Measurements from ENCODE around the gene ZDBF2. TPM values are rescaled to one million over a fixed set of nuclear protein-coding genes. Genes with fewer than 3 reads are reported as not detected.

ZDBF2 gene
- total RNA-seq: 15.3 and 16.8 TPM in 2 replicates

DNA sequence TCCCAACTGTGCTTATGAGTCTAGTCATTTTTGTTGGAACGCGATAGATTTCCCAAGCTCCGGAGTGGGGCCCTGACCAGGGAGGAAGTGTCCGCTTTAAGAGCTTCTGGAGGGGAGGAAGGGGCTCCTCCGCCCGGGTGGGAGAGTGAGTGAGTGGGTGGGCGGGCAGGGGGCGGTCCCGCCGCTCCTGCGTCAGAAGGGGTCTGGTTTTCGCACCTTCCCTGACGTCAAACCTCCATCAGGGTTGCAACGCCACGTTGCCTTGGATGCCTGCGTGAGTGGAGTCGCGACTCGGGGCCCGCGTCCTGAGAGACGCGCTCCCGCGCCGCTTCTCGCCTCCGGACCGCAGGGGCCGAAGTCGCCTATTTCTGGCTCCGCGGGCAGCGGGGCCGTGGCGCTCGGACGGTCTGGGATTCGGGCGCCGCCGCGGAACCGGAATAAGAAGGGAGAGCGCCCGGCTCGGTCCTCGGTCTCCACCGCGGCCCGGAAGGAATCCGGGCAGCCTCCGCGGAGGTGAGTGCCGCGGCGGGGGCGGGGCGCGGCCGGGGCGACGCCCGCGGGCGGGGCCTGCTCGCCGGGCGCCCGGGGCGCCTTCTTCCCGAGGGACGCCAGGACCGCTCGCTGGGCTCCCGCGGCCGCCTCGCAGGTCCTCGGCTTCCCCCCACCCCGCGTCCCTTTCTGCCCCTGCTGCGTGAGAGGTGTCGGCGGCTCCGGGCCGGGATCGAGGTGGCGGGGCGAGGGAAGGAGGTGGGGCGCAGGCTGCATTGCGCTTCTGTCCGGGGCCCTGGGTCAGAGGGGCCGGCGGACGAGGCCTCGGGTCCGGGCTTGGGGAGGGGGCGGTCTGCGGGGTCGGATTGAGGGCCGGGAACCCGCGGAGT, at the start of gene ZDBF2:
Gene ZDBF2 (plus strand): TSS at position 230 of the 878 bp plus-strand sequence. CDS start 7,187 bp downstream, outside the sequence.

Other genes with a start within 250 kb of the ZDBF2 start
- gene INO80D, start 188.5 kb upstream of the ZDBF2 start, total RNA-seq: 4.2 and 4.3 TPM in 2 replicates
- 97.8 and 112 TPM in 2 replicates for gene NDUFS1, start 115.2 kb upstream of the ZDBF2 start, total RNA-seq
- gene EEF1B2, start 114.8 kb upstream of the ZDBF2 start, total RNA-seq: 913 and 943 TPM in 2 replicates
- gene ADAM23, start 168.9 kb downstream of the ZDBF2 start, total RNA-seq: 6.3 and 8.2 TPM in 2 replicates

All from smooth muscle cell of bladder (primary cell).